NOMO-1 treated with DMSO at 0.1 percent for 48 hours (cell line): ENCODE results near the gene GRAPL.
"Not testable (repeated sequence)": the region's sequence is repeated elsewhere in the genome, so short reads cannot be mapped to it uniquely, and the experiment has no call there.

ENCODE experiments used
- DNase-seq: peaks from one replicate; lab custom pipeline; 2025; ENCODE audit not compliant: unreplicated experiment; lab: John Stamatoyannopoulos, UW

Gene GRAPL

DNA sequence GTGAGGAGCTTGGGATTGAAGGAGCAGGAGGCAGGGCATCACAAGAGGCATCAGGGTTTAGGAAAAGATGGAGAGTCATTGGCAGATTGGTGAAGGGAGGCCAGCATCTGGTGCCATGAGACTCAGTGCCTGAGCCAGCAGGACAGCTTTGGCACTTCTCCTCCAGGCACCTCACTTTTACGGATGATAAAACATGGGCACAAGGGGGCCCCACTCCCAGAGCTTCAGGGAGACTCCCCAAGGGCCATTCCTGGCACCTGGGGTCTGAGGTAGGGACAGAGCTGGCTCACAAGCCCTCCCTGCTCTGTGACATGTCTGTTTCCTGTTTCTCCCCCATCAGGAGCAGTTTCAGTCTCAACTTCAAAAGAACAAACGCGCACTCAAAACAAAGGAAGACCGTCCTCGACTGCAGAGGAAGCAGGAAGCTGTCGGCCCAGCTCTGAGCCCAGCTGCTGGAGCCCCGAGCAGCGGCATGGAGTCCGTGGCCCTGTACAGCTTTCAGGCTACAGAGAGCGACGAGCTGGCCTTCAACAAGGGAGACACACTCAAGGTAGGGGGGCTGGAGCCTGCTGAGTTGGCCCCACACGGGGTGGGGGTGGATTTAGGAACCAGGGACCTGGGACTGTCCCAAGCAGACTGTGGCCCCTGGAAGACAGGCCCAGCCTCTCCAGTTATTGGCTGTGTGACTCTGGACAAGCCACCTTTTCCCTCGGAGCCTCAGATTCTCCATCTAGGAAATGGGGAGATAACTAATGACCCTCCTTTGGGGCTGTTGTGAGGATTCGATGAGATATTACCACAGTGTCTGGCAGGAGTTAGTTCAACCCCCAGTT lies at the start of gene GRAPL:
Gene GRAPL, plus strand, starts transcription at position 442 of the 833 bp plus-strand sequence. Its CDS starts 31 bp downstream, at position 473.
- not testable (repeated sequence) for DNase-seq

DNA sequence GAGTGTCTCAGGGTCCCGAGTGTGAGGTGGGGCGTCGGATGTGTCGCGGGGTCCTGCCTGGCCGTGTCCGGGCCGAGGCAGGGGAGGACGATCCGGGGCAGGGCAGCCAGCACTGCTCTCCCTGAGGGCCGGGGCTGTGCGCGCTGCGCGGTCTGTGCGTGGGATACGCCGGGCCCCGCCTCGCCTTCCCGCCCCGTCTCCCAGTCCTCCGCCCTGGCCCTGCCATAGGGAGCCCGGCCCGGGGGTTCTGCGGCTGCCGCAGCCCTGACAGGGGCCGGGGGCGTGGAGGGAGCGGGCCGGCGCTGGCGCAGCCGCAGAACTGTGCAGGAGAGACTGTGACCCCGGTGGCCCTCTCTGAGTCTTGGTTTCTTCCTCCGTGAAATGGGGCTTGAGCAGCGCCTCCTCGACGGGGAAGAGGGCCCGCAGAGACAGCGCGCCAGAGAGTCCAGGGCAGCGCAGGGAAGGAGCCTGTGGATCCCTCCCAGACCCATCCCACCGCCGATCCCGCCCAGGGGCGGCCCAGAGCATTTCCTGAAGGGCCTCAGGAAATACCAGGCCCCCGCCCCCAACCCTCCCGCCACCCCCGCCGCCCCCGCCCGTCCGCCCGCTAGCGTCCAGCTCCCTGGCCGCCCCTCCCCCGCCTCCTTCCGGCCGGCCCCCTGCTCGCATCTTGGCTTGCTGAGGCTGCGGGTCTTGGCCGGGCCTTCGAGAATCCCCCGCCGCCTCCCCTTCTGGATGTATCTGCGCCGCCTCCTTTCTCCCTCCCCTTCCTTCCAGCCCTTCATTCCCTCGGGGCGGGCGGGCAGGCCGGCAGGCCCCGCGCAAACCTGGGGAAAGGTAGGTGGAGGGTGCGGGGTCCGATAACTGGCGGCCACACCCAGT lies 38.3 kb upstream of the GRAPL start:
- DNase-seq, result not testable (repeated sequence)

DNA sequence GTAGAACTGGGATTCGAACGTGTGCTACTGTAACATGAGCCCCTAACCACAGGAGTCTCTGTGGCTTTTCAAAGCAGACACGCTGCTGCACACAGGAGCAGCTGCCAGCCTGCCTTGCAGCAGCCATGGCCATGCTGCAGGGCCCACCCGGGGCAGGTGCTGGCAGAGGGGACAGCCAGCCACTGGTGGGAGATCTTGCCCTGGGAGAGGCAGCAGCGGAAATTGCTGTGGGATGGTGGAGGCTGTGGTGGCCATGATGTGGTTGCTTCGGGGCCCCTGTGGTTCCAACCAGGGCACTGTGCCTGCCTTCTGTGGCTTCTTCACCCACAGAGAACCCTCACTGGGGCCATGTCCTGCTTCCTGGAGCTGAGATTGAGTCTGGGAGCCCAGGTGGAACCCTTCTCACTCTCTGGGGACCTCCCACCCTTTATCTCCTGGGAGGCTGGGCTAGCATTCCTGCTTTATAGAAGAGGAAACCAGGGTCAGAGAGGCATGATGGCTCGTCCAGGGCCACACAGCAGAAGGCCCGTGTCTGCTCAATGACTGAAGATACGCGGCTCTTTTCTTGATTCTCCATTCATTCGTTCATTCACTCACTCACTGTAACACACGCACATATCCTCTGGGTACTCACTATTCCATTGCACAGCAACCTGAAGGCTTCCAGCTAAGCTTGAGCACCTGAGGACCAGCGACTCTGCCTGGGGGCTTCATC lies 37.2 kb upstream of the GRAPL start:
- not testable (repeated sequence) for DNase-seq

DNA sequence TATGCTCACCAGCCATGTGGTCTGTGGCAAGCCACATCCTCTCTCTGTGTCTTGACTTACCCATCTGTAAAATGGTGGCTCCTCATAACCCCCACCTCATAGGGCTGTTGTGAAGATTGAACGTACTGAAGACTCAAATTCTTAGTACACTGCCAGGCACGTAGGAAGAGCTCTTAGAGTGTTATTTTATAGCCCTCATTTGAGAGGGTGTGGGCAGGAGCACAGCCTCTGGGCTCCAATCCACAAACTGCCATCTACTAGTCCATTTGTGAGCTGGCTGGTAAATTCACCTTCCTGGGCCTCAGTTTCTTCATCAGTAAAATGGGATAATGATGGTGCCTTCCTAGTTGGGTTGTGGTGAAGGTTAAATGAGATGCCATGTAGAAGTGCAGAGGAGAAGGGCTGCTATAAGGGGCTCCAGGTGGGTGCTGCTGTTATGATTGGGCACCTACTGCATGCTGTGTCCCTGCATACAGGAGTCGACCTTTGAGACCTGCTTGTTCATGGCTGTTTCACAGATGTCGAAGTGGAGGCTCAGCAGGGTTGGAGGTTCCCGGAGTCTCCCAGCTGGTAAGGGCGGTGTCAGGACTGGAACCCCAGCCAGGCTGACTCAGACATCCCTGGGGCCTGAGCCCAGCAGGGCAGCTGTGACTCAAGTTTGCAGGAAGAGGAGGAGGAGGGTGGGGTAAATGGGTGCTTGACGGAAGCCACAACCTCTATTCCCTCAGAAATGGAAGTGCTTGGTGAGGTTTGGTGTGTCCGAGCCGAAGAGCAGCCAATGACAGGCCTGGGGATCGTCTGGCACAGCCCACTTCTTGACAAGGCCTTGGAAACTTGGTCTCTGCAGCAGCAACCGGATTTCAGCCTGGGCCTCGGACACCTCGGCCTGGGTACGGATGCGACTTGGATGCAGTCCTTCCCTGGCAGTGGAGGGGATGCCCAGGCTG lies 34.4 kb upstream of the GRAPL start:
- DNase-seq, result not testable (repeated sequence)

- not testable (repeated sequence) for DNase-seq
These were observed 33.5 kb upstream of the GRAPL start for GRCh38 chr17:19093684-19094438.

DNA sequence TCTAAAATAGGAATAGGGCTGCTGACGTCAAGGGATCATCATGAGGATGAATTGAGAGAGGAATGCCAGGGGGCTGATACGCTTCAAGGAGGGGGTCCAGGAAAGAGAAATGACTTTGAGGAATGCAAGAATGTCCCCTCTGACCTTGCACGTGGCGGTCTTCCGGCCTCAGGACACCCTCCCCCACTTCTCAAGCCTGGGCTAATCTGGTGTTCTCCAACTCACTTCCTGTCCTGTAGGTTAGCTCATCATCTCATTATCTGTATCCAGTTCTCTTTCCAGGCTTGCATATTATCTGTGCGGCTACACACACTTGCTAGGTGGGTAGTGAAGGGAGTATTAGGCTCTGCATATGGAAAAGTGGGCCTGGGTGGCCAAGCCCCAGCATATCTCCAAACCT lies 18.9 kb upstream of the GRAPL start:
- DNase-seq, result not testable (repeated sequence)

DNA sequence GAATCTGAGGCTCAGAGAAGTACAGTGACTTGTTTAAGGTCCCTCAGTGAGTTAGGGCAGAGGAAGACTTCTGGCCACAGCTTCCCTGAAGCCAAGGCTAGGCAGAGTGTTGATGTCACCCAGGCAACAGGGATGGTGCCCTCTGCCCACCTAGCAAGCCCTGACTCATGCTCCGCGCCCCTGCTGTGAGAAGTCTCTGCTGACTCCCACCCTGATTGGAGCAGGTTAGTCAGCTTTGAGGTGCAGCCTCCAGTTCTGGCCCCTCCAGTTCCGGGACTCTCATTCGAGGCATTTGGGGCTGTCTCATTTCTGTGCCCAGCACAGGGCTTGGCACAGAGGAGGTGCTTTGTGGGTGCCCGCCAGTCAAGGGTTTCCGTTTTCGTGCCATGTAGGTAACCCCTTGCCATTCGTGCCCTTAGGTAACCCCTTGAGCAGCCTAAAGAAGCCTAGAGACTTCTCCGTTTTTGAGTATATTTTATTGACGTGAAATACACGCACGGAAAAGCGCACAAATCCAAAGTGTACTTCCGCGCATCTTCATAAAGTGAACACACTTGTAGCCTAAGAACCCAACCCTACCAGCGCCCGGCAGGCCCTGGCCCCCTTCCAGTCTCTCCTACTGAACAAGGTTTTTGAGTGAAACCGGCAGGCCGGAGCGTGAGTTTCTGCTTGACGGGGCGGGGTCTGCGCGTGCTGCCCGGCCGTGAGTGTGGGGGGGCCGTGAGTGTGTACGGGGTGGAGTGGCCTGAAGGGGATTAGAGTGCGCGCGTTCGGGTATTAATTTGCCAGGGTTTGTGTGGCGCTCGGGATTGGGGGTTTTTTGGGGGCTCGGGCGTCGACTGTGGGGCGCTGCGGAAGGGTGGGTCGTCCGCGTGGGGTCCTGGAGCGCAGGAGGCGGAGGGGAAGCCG lies 16.9 kb upstream of the GRAPL start:
- not testable (repeated sequence) for DNase-seq

- DNase-seq, result not testable (repeated sequence)
These were observed 16.2 kb upstream of the GRAPL start for GRCh38 chr17:19111111-19111711.

- DNase-seq, result not testable (repeated sequence)
These were observed 15.5 kb upstream of the GRAPL start for GRCh38 chr17:19111801-19112458.

DNA sequence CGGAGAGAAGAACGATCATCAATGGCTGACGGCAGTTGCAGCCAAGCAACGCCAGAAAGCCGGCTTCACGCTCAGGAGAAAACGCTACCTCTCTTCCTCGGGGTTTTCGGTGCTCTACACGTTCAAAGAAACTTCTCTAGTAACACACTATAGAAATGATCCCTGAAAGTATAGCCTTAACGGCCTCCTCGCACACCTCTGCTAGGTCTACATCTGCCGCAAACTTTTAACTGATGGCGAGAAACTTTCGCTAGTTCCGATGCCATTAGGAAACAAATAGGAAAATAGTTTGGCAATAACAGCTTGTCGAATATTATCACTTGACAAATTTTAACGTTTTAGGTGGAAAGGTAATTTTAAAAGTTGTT lies 14.9 kb upstream of the GRAPL start:
- not testable (repeated sequence) for DNase-seq

DNA sequence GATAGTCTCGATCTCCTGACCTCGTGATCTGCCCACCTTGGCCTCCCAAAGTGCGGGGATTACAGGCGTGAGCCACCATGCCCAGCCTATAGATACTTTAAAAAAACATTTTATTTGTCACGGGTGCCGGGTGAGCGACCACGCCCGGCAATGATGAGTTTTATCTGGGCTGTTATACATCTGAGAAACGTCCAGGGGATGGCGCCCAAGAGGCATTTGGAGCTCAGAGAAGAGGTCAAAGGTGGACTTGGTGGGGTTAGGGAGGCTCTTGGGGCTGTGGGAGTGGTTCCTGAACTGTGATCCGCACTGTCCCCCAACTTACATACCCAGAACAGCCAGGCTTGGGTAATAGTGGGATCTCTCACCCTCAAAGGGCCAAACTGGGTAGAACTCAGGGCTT lies 8.7 kb upstream of the GRAPL start:
- not testable (repeated sequence) for DNase-seq

DNA sequence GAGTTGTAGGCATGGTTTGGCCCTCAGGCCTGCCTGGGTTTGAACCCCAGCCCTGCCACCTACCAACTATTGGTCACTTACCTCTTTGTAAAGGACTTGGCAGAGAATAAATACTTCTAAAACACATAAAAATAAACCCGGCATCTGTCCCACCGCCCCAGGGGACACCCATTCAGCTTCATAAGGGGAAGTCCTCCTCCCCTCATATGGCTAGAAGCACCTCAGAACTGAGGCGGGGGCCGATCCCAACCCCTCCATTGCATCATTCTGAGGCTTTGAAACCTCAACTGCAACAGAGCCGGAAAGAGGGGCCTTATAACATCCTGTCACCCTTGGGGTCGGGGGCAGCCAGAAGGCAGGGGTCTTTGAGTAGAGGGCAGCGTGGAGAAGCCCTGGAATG lies 2.1 kb upstream of the GRAPL start:
- DNase-seq, result not testable (repeated sequence)

- not testable (repeated sequence) for DNase-seq
These were observed 2.1 kb downstream of the GRAPL start for GRCh38 chr17:19129500-19129899.

GRCh38 chr17:19131108-19131507 lies 3.7 kb downstream of the GRAPL start:
- DNase-seq, result not testable (repeated sequence)

DNA sequence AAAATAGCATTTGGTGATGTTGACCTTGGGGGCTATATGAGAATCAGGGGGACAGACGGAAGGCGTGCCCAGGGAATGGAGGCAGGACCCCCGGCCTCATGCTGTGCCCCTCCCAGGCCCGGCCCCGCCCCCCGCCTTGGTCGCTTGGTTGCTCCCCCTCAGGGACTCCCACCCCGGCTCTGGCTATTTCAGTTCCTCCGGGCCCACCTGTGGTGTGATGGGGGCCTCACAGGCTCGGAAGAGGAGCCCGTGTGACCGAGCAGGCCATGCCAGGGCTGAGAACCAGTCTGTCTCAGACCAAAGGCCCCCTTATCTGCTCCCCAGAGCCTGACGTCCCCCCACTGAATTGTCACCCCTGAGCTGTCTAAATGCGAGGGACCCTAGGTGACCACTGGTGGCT lies 4.4 kb downstream of the GRAPL start:
- not testable (repeated sequence) for DNase-seq

DNA sequence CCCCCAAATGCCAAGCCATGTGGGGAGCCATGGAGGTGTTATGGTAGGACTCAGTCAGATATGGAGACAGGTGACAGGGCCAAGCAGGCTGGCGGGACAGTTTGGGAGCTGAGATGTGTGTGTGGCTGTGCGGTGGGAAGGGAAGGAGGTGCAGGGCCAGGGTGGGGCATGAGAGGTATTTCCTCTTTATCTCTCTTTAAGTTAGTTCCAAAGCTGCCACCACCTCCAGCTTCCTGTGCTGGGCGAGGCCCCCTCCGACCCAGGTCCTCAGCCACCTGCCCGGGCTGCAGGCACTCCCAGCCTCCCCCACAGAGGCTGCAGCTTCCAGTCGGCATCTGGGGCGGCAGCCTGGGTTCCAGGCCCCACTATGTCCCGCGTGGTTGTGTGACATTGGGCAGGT lies 6.4 kb downstream of the GRAPL start:
- not testable (repeated sequence) for DNase-seq

- not testable (repeated sequence) for DNase-seq
These were observed 8.0 kb downstream of the GRAPL start for GRCh38 chr17:19135391-19135790.
